Measurements from ENCODE around the gene PEMT.

- TF ChIP-seq, protein P1, sequence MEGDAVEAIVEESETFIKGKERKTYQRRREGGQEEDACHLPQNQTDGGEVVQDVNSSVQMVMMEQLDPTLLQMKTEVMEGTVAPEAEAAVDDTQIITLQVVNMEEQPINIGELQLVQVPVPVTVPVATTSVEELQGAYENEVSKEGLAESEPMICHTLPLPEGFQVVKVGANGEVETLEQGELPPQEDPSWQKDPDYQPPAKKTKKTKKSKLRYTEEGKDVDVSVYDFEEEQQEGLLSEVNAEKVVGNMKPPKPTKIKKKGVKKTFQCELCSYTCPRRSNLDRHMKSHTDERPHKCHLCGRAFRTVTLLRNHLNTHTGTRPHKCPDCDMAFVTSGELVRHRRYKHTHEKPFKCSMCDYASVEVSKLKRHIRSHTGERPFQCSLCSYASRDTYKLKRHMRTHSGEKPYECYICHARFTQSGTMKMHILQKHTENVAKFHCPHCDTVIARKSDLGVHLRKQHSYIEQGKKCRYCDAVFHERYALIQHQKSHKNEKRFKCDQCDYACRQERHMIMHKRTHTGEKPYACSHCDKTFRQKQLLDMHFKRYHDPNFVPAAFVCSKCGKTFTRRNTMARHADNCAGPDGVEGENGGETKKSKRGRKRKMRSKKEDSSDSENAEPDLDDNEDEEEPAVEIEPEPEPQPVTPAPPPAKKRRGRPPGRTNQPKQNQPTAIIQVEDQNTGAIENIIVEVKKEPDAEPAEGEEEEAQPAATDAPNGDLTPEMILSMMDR (IDR thresholded peaks at IDR 0.05): no peak
- no peak for TF ChIP-seq POLR2AphosphoS5 (IDR thresholded peaks at IDR 0.05)
Observed at GRCh38 chr17:17474341-17474740, 117.2 kb downstream of the PEMT start.

Data from transverse colon (tissue), 4 donors.